Epithelial cell of proximal tubule (primary cell): ENCODE measurements around the gene BBS7. TPM values are rescaled to one million over a fixed set of nuclear protein-coding genes. Genes with fewer than 3 reads are reported as not detected.

Source experiments
- DNase-seq: peaks from one replicate; pipeline ENCODE4 v3.0.0-alpha.2; 2011; ENCODE audit warnings: low read depth
- H3K4me3 ChIP-seq: 2 replicates; pipeline ENCODE4 v1.5.1; 2011; ENCODE audit warnings: low read depth, mild to moderate bottlenecking, low read length
- total RNA-seq: library from RNA; depleted of rRNA; stranded (reverse); fragments of >200 nt; gene quantifications from 2 replicates; pipeline ENCODE4 v1.2.3, GENCODE V29; 2015
- TF ChIP-seq, protein P1 (sequence below): conservative IDR thresholded peaks from 2 replicates; pipeline ENCODE4 v1.5.1; 2012; ENCODE audit warnings: low read depth, mild to moderate bottlenecking, low read length

BBS7 gene
- total RNA-seq, 1 donor from 2014 or later: 26.5 TPM

DNA sequence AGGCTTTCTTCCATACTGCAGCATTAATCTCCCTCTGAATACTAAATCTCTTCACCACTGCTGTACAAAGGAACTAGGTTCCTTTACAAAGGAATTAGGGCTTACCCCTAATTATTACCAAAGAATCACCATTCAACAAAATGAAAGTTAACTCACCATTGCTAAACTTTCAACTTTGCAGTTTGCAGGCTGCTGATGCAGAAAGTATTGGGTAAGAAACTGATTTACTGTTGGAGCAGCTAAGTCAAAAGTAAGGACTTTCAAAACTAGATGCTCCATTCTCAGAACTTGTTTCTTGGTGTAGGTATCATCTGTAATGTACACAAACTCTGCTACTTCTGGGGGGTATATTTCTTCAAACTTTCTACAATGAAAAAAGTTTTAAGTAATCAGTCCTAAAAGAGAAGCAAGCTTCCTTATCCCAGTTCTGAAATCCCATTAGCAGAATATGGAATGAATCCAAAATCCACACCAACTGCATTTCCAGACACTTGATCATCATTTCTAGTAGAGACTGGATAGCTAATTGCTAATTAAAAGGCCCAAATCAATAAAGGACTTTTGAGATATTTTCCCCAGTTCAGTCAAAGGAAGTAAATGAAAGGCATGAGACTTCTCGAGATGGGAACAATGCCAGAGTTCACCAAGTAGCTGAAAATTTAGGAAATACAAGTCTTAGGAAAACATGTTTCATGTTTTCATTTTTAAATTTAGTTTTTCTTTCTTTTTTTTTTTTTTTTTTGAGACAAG is 50.9 kb downstream of the BBS7 start:
- TF ChIP-seq, protein P1, sequence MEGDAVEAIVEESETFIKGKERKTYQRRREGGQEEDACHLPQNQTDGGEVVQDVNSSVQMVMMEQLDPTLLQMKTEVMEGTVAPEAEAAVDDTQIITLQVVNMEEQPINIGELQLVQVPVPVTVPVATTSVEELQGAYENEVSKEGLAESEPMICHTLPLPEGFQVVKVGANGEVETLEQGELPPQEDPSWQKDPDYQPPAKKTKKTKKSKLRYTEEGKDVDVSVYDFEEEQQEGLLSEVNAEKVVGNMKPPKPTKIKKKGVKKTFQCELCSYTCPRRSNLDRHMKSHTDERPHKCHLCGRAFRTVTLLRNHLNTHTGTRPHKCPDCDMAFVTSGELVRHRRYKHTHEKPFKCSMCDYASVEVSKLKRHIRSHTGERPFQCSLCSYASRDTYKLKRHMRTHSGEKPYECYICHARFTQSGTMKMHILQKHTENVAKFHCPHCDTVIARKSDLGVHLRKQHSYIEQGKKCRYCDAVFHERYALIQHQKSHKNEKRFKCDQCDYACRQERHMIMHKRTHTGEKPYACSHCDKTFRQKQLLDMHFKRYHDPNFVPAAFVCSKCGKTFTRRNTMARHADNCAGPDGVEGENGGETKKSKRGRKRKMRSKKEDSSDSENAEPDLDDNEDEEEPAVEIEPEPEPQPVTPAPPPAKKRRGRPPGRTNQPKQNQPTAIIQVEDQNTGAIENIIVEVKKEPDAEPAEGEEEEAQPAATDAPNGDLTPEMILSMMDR: no peak
- DNase-seq: no peak
- no peak overlapping the region for H3K4me3 ChIP-seq

DNA sequence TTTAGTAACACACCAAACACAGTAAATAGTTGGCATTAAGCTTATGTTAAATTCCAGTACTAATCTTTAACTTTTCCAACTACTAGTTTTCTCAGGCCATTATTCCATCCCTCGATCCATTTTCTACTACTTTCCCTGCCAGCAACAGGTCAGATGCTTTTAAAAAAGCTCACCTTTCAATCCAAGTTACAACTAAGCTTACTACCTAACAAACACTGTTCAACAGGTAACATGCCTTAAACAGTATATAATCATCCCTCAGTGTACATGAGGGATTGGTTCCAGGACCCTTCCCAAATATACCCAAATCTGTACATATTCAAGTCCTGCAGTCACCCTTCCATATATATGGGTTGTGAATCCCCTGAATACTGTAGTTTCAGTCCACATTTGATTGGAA is 52.1 kb downstream of the BBS7 start:
- H3K4me3 ChIP-seq: no peak overlapping the region
- TF ChIP-seq, protein P1: no peak
- DNase-seq: no peak

DNA sequence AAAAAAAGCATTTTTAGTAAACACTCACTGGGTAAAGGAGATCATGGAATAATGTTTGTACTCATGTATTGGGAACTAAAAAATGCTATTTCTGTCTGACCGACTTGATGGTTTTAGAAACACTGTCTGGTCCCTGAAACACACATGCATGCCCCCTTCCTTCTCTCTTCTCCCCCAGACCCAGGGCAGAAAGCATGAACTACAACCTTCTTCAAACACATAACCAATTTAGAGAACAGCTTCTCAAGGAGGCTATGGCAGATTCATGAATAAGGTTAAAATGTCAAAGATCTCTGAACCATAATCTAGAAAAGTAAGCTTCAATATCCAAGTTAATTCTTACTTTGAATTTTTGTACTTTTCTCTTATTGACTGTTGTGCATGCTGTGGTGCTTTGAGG is 52.6 kb downstream of the BBS7 start:
- H3K4me3 ChIP-seq: no peak overlapping the region
- DNase-seq: no peak

DNA sequence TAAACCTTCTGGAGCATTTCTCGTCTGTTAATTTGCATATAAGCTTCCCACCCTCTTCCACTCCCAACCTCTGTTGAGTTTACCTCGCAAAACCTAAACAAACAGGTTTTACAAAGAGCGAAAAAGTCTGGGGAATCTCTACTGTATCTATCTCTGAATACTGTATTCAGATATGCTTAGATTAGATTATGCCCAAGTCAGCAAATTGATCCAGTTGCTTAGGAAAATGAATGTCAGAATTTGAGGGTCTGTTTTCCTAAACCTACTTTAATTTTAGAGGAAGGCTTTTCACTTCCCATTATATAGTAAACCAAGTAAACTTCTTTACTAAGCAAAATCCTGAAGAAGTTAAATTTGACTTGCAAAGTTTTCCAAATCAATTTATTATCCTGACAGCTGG is 53.3 kb downstream of the BBS7 start:
- H3K4me3 ChIP-seq: no peak overlapping the region
- TF ChIP-seq, protein P1: no peak
- DNase-seq: no peak

More for the DNA sequence above, 52.6 kb downstream of the BBS7 start:
- TF ChIP-seq, protein P1: no peak

DNA sequence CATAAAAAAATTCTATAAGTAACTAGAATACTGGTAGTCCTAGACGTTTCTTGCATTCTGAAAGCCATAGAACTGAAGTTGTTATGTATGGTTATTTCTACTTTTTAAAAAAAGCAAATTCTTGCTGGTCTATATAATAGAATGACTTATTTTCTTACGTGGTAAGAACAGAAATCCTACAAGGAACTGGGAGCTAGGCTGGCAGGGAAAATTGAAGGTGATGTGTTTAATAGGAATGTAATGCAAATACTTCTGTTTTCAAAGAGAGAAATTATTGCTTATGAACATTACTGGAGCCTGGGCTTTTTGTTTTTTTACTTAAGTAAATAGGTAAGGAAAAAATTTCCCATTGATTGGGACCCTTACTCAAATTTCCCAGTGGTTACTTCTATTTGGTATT is 55.5 kb downstream of the BBS7 start:
- H3K4me3 ChIP-seq: no peak overlapping the region
- DNase-seq: no peak
- TF ChIP-seq, protein P1: no peak

DNA sequence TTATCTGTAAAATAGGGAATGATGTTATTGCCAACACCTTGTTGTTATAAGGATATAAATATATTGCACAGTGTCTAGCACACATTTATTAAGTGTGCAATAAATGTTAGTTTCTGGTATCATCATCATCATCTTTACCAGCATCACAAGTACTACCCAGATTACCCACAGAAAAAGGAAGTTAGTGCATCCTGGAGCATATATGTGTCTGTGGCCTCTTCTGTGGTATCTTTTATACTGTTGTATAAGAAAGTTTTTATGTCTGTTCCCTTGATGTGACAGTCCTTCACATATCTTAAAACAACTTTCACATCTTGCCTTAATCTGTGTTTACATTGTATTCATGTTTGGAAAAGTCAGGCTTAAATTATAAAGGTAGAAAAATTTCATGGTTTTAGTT is 59.2 kb downstream of the BBS7 start:
- DNase-seq: no peak
- TF ChIP-seq, protein P1: no peak
- H3K4me3 ChIP-seq: no peak overlapping the region

DNA sequence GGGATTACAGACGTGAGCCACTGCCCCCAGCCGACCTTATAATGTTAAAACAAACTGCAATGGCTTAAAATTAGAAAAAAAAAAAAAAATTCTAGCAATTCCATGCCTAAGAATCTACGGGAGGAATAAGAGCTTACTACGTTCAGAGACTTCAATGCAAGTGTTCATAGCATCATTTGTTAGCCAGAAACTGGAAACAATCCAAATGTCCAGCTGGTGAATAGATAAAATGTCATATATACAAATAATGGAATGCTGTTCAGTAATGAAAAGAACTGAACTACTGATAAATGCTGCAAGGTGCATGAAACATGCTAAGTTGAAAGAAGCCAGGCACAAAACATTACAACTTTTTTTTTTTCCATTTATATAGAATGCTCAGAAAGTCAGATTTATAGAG is 63.9 kb downstream of the BBS7 start:
- no peak for DNase-seq
- H3K4me3 ChIP-seq: no peak overlapping the region
- TF ChIP-seq, protein P1: no peak
